ENCODE results near the gene WNT6. TPM values are rescaled to one million over a fixed set of nuclear protein-coding genes. Genes with fewer than 3 reads are reported as not detected.
A peak's percentile ranks its signal among the peaks of the same experiment; 100 is the strongest.

The WNT6 gene
- total and polyA plus RNA-seq, 2 experiments from 2014 or later = 0.49 TPM; not detected in 1

- Histone ChIP-seq H3K36me3 (no peaks in the 10 kb centered on the region), H3K4me3 (no peak overlapping the region), H3K4me1 (ENCODE audit: low read depth) (no peaks in the 10 kb centered on the region), H3K27ac (no peak overlapping the region), H3K27me3 (peaks cover 100% of the 10 kb centered on the region), H3K9me3 (ENCODE audit: low read depth) (no peaks in the 10 kb centered on the region)
- DNase-seq (ENCODE audit: low read depth in 1 of 2, low spot score in 1 of 2) = no peak
- no peak for TF ChIP-seq CTCF (IDR thresholded peaks at IDR 0.05; ENCODE audit: low read depth, low read length)
Observed at GRCh38 chr2:218888341-218888740, 28.7 kb downstream of the WNT6 start.

DNA sequence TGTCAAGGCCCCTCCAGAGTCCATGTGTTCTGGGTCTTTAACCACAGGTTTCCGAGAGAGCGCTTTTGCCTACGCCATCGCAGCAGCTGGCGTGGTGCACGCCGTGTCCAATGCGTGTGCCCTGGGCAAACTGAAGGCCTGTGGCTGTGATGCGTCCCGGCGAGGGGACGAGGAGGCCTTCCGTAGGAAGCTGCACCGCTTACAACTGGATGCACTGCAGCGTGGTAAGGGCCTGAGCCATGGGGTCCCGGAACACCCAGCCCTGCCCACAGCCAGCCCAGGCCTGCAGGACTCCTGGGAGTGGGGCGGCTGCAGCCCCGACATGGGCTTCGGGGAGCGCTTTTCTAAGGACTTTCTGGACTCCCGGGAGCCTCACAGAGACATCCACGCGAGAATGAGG is 30.3 kb downstream of the WNT6 start:
- H3K9me3 ChIP-seq (ENCODE audit: low read depth) = no peaks in the 10 kb centered on the region
- no peak for TF ChIP-seq CTCF (IDR thresholded peaks at IDR 0.05; ENCODE audit: low read depth, low read length)
- no peak overlapping the region for H3K4me3 ChIP-seq
- no peaks in the 10 kb centered on the region for H3K4me1 ChIP-seq (ENCODE audit: low read depth)
- H3K27ac ChIP-seq = no peak overlapping the region
- H3K27me3 ChIP-seq = peaks cover 100% of the 10 kb centered on the region
- no peak for DNase-seq (ENCODE audit: low read depth in 1 of 2, low spot score in 1 of 2)
- H3K36me3 ChIP-seq = no peaks in the 10 kb centered on the region

DNA sequence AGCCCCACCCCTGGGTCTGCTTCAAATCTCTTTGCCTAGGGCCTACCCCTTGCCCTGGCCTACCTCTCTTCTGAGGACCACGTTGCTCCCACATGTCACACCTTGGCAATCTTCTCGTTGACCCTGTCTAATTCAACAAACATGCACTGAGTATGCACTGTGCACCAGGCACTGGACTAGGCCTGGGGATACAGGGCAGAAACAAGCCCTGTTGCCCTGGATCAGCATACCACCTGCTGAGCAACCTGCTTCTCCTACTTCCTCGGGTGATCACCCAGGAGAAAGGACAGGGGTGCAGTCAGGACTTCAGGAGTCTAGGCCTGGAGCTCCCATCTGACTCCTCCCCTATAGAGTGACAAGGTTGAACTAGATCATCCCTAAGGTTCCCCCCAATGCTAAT is 30.8 kb downstream of the WNT6 start:
- no peak for TF ChIP-seq CTCF (IDR thresholded peaks at IDR 0.05; ENCODE audit: low read depth, low read length)
- no peaks in the 10 kb centered on the region for H3K4me1 ChIP-seq (ENCODE audit: low read depth)
- DNase-seq (ENCODE audit: low read depth in 1 of 2, low spot score in 1 of 2) = no peak
- H3K27me3 ChIP-seq = peaks cover 100% of the 10 kb centered on the region
- no peaks in the 10 kb centered on the region for H3K9me3 ChIP-seq (ENCODE audit: low read depth)
- H3K36me3 ChIP-seq = no peaks in the 10 kb centered on the region
- no peak overlapping the region for H3K27ac ChIP-seq
- H3K4me3 ChIP-seq = no peak overlapping the region

DNA sequence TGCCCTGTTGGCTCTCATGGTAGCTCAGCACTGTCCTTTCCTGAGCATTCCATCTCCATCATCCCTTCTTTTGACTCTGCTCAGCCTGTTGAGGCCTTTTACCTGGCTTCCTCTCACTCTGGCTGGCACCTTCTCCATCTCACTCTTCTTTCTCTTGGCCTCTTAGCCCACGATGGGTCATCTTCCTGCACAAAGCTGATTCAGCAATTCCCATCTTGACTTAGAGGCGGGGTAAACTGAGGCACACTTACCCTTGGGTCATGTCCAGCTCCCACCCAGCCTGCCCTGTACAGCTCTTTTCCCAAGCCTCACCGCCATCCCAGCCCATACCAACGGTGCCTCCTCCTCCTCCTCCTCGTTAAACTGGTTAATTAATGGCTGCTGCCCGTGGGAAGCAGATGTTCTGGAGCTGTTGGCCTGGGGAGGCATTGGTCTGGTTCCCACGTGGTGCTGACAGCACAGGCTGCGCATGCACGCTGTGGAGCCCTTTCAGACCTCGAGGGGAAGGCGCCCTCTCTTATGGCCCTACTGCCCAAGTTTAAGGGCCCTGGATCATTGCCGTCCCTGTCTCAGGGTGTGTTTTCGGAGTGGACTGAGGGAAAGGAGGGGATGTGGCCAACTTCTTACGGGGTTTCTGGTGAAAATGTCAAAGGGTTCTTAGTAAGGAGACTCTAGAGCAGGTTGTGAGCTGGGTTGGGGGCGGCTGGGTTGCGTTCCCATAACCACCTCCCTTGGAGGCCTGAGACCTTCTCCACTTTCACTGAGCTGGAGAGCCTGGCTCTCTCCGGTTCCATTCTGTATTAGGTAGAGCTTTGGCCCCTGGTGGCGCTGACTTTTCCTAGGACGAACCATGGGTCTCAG is 31.9 kb downstream of the WNT6 start:
- Histone ChIP-seq H3K9me3 (ENCODE audit: low read depth) (no peaks in the 10 kb centered on the region), H3K27me3 (peaks cover 100% of the 10 kb centered on the region), H3K36me3 (no peaks in the 10 kb centered on the region), H3K4me3 (no peak overlapping the region), H3K4me1 (ENCODE audit: low read depth) (no peaks in the 10 kb centered on the region), H3K27ac (no peak overlapping the region)
- no peak for DNase-seq (ENCODE audit: low read depth in 1 of 2, low spot score in 1 of 2)
- no peak for TF ChIP-seq CTCF (IDR thresholded peaks at IDR 0.05; ENCODE audit: low read depth, low read length)

- peaks cover 100% of the 10 kb centered on the region for H3K27me3 ChIP-seq
- H3K36me3 ChIP-seq = no peaks in the 10 kb centered on the region
- H3K4me3 ChIP-seq = peak overlapping the region; percentile 23
- H3K4me1 ChIP-seq (ENCODE audit: low read depth) = no peaks in the 10 kb centered on the region
- H3K27ac ChIP-seq = no peak overlapping the region
- peak; percentile 28 for TF ChIP-seq CTCF (IDR thresholded peaks at IDR 0.05; ENCODE audit: low read depth, low read length)
- DNase-seq (ENCODE audit: low read depth in 1 of 2, low spot score in 1 of 2) = peak; percentile 55 to 77
- no peaks in the 10 kb centered on the region for H3K9me3 ChIP-seq (ENCODE audit: low read depth)
Observed at GRCh38 chr2:218892693-218893348, 33.2 kb downstream of the WNT6 start.
